Prostate gland (tissue), 2 donors: Measurements from ENCODE around the gene ABHD15. TPM values are rescaled to one million over a fixed set of nuclear protein-coding genes. Genes with fewer than 3 reads are reported as not detected.
A peak's percentile ranks its signal among the peaks of the same experiment; 100 is the strongest.

Source experiments
- DNase-seq: peaks from one replicate; pipeline ENCODE4 v3.0.0-alpha.2; 2019; ENCODE audit warnings: low spot score
- H3K27ac ChIP-seq, 2 donors: fragments of 200-600 bp; sonication (generic); 2 replicates each; pipeline ENCODE4 v1.5.1; 2017 to 2019
- H3K27me3 ChIP-seq: fragments of 200-600 bp; sonication (generic); replicated peaks from 2 replicates; pipeline ENCODE4 v1.5.1; 2019; ENCODE audit not compliant: insufficient read depth
- H3K36me3 ChIP-seq, 2 donors: fragments of 200-600 bp; sonication (generic); 1 replicate in 1 of 2; 2 replicates in 1 of 2; pipeline versions ENCODE4 v1.5.1 to v1.8.1; 2017 to 2019
- H3K4me1 ChIP-seq: fragments of 200-600 bp; sonication (generic); replicated peaks from 2 replicates; pipeline ENCODE4 v1.5.1; 2019
- H3K4me3 ChIP-seq, 2 donors: fragments of 200-600 bp; sonication (generic); 2 replicates each; pipeline ENCODE4 v1.5.1; 2017 to 2019
- H3K9me3 ChIP-seq: fragments of 200-600 bp; sonication (generic); 2 replicates; pipeline ENCODE4 v1.5.1; 2017
- CTCF ChIP-seq, 4 experiments: fragments of 200-600 bp in 2 of 4; fragments of 450-650 bp in 2 of 4; sonication (generic) in 2 of 4; IDR thresholded peaks; 1 replicate in 3 of 4; 2 replicates in 1 of 4; pipeline ENCODE4 v1.5.1; 2016 to 2019; ENCODE audit warnings: antibody characterized with exemption in 4 of 4, mild to moderate bottlenecking in 2 of 4, moderate library complexity in 2 of 4
- POLR2A ChIP-seq: fragments of 450-650 bp; IDR thresholded peaks from one replicate; pipeline ENCODE4 v1.6.1; 2016; ENCODE audit warnings: antibody characterized with exemption, mild to moderate bottlenecking
- POLR2AphosphoS5 ChIP-seq: sonication (generic); formaldehyde crosslinking; IDR thresholded peaks from one replicate; pipeline ENCODE4 v1.6.1; 2017; ENCODE audit warnings: antibody characterized with exemption
- WGBS: methylation state at CpG from one replicate; pipeline ENCODE4 v1.1.5; 2018; 5-methylcytosine and 5-hydroxymethylcytosine counted together
- intact Hi-C: fragments of 100-400 bp; cut with DNase I; formaldehyde crosslinking; loops from one replicate; pipeline ENCODE4 v1.14.2; 2022
- total RNA-seq, 2 donors: library from RNA; depleted of rRNA; stranded (reverse); fragments of >200 nt; gene quantifications; one replicate each; pipeline ENCODE4 v1.1.0, GENCODE V29; 2016

ABHD15 gene
- total RNA-seq, 2 donors from 2014 or later, result 9.1 to 14.8 TPM

- Histone ChIP-seq H3K9me3 (no peaks in the 10 kb centered on the region), H3K4me3 (no peak overlapping the region), H3K27me3 (no peaks in the 10 kb centered on the region), H3K4me1 (peaks cover 4% of the 10 kb centered on the region), H3K36me3 (peaks cover 7 to 23% of the 10 kb centered on the region in 2 donors), H3K27ac (no peak overlapping the region)
- 84% methylated on average over 14 of the region's 14 CpGs for WGBS
- TF ChIP-seq POLR2A, result no peak
- no peak for TF ChIP-seq POLR2AphosphoS5
- no peak for TF ChIP-seq CTCF (IDR thresholded peaks at IDR 0.05)
- intact Hi-C loops, result no loop called here
- DNase-seq, result no peak
These were observed 7.3 kb upstream of the ABHD15 start for GRCh38 chr17:29573871-29574731.

GRCh38 chr17:29573558-29573869 is 6.7 kb upstream of the ABHD15 start:
- H3K27ac ChIP-seq, result no peak overlapping the region
- intact Hi-C loops, result no loop called here
- H3K4me1 ChIP-seq, result peaks cover 4% of the 10 kb centered on the region
- no peaks in the 10 kb centered on the region for H3K9me3 ChIP-seq
- no peaks in the 10 kb centered on the region for H3K27me3 ChIP-seq
- no peak for DNase-seq
- WGBS, result 74% methylated on average over 6 of the region's 6 CpGs
- no peak for TF ChIP-seq POLR2A
- TF ChIP-seq POLR2AphosphoS5, result no peak
- TF ChIP-seq CTCF (IDR thresholded peaks at IDR 0.05), result no peak
- peaks cover 7 to 23% of the 10 kb centered on the region in 2 donors for H3K36me3 ChIP-seq
- H3K4me3 ChIP-seq, result no peak overlapping the region

DNA sequence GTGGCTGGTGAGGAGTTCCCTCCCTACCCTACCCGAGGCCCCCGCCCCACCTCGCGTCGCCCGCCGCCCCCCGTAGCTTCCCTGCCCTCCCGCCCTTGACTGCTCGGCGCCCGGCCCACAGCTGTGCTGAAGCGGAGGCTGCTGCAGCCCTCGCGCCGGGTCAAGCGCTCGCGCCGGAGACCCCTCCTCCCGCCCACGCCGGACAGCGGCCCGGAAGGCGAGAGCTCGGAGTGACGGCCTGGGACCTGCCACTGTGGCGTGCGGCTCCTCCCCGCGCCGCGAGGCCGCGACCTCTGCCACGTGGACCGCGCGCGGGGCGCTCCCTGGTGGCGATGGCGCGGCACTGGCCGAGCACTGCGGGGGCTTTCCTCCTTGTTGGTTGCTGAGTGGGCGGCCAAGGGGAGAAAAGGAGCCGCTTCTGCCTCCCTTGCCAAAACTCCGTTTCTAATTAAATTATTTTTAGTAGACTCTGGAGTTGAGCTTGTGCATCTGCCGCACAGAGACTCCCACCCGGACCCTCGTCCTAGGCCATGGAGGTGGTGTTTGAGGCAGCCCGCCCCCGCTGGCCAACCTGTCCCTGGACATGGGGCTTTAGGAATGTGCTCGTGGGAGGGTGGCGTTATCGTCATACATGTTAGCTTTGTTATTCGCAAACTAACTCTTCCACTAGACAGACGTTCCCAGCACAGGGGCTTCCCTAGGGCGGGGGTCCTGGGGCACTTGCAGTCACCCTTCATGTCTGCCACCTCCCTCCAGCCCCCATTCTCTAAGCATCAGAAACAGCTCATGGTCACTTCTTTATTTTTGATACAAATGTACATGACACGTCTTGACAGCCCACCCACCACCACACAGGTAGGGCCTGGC is 6.1 kb upstream of the ABHD15 start:
- H3K27me3 ChIP-seq, result no peaks in the 10 kb centered on the region
- peaks cover 7 to 18% of the 10 kb centered on the region in 2 donors for H3K36me3 ChIP-seq
- H3K4me1 ChIP-seq, result peaks cover 4% of the 10 kb centered on the region
- no peak for TF ChIP-seq POLR2AphosphoS5
- TF ChIP-seq CTCF (IDR thresholded peaks at IDR 0.05), result peak in 3 of 4 experiments; percentile 39 to 64 (median 58)
- TF ChIP-seq POLR2A, result no peak
- H3K9me3 ChIP-seq, result no peaks in the 10 kb centered on the region
- H3K27ac ChIP-seq, result no peak overlapping the region
- DNase-seq, result no peak
- peak overlapping the region in 1 of 2 donors; percentile 24 for H3K4me3 ChIP-seq
- WGBS, result 42% methylated on average over 18 of the region's 62 CpGs
- intact Hi-C loops, result no loop called here

- DNase-seq, result no peak
- Histone ChIP-seq H3K27ac (no peak overlapping the region), H3K4me1 (peaks cover 4% of the 10 kb centered on the region), H3K4me3 (peak overlapping the region in 1 of 2 donors; percentile 24), H3K27me3 (no peaks in the 10 kb centered on the region), H3K9me3 (no peaks in the 10 kb centered on the region), H3K36me3 (peaks cover 7 to 10% of the 10 kb centered on the region in 2 donors)
- 74% methylated on average over 20 of the region's 30 CpGs for WGBS
- intact Hi-C loops, result no loop called here
- TF ChIP-seq CTCF (IDR thresholded peaks at IDR 0.05) (no peak), POLR2AphosphoS5 (no peak), POLR2A (no peak)
These were observed 5.2 kb upstream of the ABHD15 start for GRCh38 chr17:29571883-29572681.
